Measurements from ENCODE around the gene OAS3.

Gene OAS3

GRCh38 chr12:112962561-112962960 is 24.3 kb downstream of the OAS3 start:
- DNase-seq = no peak

DNA sequence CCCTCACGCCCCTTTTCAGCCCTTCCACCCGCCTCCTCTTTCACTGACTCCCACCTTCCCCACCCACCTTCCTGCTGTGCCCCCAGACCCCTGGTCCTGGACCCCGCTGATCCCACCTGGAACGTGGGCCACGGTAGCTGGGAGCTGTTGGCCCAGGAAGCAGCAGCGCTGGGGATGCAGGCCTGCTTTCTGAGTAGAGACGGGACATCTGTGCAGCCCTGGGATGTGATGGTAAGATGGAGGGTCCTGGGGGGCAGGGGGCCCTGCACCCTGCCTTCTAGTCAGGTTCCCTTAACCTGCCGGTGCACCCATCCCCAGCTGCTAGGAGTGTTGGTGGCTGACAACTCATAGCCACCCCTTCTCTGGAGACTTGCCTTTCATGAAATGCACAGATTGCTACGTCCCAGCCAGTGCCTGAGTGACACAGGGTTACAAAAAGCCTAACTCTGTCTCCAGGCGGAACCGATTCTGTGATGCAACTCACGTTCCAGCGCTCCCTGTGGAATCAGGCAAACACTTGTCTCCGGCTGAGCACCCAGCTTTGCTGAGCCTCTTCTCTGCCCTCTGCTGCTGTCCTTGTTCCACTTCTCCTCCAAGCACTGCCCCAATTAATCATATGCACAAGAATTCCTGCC is 25.1 kb downstream of the OAS3 start:
- DNase-seq = no peak

GRCh38 chr12:112964067-112964670 is 25.9 kb downstream of the OAS3 start:
- DNase-seq = no peak

DNA sequence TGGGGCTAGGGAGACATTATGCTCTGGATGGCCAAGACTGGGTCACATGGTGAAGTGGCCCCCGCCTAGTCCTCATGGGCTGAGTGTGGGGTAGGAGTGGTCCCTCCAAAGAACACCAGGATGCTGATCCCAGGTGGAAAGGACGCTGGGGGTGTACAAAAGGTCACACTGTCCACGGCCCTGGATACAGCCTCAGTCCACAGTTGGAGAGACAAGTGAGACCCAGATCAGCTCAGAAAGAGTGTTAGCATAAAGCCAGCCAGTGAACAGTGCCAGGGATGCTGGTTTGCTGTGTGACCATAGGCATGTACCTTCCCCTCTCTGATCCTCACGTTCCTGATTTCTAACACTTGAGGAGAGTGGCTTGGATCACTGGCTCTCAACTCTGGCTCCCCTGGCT is 26.6 kb downstream of the OAS3 start:
- no peak for DNase-seq

DNA sequence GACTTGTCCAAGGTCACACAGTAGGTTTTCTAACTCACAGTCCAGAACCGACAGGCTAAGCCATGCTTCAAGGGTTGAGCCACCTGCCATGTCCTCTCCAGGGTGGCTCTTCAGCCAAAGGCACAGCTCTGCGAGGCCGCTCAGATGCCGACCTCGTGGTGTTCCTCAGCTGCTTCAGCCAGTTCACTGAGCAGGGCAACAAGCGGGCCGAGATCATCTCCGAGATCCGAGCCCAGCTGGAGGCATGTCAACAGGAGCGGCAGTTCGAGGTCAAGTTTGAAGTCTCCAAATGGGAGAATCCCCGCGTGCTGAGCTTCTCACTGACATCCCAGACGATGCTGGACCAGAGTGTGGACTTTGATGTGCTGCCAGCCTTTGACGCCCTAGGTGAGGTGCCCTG is 27.4 kb downstream of the OAS3 start:
- DNase-seq = no peak

DNA sequence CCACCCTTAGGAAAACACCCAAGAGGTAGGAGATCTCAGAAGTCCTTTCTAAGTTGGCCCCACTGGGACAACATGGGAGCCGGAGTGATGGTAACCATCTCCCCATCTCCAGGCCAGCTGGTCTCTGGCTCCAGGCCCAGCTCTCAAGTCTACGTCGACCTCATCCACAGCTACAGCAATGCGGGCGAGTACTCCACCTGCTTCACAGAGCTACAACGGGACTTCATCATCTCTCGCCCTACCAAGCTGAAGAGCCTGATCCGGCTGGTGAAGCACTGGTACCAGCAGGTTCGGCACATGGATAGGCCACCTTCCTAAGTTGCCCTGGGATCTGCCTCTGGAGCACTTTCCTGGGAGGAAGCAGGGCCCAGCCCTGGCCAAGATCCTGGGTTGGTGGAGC is 29.0 kb downstream of the OAS3 start:
- DNase-seq = no peak

- DNase-seq = no peak
These were observed 29.6 kb downstream of the OAS3 start for GRCh38 chr12:112967858-112968257.

DNA sequence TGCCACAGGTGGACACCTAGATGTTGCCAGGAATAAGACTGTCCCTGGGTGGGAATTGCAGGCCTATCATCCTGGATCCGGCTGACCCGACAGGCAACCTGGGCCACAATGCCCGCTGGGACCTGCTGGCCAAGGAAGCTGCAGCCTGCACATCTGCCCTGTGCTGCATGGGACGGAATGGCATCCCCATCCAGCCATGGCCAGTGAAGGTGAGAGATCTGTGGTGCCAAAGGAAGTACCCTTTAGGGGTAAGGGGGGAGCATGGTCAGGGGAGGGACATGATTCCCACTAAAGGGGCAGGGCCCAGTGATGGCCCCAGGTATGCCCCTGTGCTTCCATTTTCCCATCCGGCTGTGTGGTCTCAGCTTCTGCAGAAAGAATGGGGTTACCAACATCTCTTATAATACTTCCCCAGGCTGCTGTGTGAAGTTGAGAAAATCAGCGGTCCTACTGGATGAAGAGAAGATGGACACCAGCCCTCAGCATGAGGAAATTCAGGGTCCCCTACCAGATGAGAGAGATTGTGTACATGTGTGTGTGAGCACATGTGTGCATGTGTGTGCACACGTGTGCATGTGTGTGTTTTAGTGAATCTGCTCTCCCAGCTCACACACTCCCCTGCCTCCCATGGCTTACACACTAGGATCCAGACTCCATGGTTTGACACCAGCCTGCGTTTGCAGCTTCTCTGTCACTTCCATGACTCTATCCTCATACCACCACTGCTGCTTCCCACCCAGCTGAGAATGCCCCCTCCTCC is 31.5 kb downstream of the OAS3 start:
- DNase-seq = no peak

GRCh38 chr12:112970391-112970790 is 32.1 kb downstream of the OAS3 start:
- no peak for DNase-seq

DNA sequence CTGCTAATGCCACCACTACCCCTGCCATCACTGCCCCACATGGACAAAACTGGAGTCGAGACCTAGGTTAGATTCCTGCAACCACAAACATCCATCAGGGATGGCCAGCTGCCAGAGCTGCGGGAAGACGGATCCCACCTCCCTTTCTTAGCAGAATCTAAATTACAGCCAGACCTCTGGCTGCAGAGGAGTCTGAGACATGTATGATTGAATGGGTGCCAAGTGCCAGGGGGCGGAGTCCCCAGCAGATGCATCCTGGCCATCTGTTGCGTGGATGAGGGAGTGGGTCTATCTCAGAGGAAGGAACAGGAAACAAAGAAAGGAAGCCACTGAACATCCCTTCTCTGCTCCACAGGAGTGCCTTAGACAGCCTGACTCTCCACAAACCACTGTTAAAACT is 33.0 kb downstream of the OAS3 start:
- no peak for DNase-seq

GRCh38 chr12:112973011-112973735 is 34.9 kb downstream of the OAS3 start:
- no peak for DNase-seq

- DNase-seq = no peak
These were observed 35.6 kb downstream of the OAS3 start for GRCh38 chr12:112973818-112974231.

DNA sequence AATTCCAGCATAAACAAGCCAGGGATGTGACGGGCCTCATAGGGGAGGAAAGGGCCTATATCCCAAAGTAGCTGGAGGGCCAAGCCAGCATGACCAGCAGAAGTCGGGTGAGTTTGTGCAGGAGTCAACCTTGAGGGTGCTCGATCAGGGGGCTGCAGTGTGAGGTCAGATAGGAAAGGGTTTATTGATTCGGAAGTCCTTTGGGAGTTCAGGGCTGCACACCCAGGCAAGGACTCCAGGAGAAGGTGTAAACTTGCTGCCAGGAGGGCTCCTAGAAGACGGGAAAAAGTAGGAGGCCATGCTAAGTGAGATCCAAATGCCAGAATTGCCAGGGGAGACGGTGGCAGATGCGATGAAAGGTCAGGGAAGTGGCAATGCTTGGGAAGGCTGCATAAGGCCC is 36.6 kb downstream of the OAS3 start:
- DNase-seq = no peak

DNA sequence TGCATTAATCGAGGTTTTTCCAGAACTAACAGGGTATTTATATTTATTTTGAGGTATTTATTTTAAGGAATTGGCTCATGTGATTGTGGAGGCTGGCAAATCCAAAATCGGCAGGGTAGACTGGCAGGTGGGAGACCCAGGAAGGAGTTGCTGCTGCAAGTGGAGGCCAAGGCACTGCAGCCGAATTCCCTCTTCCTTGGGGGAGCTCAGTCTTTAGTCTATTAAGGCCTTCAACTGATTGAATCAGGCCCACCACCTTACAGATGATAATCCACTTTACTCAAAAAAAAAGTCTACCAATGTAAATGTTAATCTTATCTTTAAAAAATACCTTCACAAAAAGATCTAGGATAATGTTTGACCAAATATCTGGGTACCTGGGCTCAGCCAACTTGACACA is 38.9 kb downstream of the OAS3 start:
- DNase-seq = no peak

- DNase-seq = no peak
These were observed 39.4 kb downstream of the OAS3 start for GRCh38 chr12:112977641-112978040.

- no peak for DNase-seq
These were observed 40.1 kb downstream of the OAS3 start, which contains the start of gene OAS2 for GRCh38 chr12:112978163-112979040. Gene OAS2 (plus strand): TSS chr12:112978519. CDS start chr12:112978609, 90 bp downstream.

- DNase-seq = no peak
These were observed 40.9 kb downstream of the OAS3 start for GRCh38 chr12:112979041-112979680.

DNA sequence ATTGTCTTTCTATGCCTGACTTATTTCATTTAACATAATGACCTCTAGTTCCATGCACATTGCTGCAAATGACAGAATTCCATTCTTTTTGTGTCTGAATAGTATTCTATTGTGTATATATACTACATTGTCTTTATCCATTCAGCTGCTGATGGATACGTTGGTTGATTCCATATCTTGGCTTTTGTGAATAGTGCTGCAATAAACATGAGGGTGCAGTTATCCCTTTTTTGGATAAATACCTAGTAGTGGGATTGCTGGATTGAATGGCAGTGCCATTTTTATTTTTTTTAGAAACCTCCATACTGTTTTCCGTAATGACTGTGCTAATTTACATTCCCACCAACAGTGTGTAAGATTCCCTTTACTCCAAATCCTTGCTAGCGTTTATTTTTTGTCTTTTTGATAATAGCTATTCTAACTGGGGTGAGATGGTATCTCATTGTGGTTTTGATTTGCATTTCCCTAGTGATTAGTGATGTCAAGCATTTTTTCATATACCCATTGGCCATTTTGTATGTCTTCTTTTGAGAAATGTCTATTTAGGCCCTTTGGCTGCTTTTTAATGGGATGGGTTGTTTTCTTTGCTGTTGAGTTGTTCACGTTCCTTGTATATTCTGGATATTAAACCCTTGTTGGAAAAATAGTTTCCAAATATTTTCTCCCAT is 42.4 kb downstream of the OAS3 start:
- no peak for DNase-seq

GRCh38 chr12:112985642-112986290 is 47.5 kb downstream of the OAS3 start:
- no peak for DNase-seq

GRCh38 chr12:112986291-112986800 is 48.1 kb downstream of the OAS3 start:
- no peak for DNase-seq

DNA sequence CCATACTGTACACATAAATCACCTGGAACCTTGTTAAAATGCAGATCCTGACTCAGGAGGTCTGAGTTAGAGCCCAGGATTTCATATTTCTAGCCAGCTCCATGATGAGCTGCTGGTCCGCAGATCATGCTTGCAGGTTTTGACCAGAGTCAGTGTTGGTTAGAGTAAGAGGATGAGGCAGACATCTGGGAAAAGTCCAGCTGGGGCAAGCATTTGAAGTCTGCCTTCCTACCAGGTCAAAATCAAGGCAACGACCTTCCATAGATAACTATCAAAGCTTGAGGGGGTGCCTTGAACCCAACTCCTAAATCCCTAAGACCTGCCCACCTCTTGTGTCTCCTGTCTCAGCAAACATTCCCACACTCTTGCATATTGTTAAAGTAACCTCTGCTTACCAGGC is 49.3 kb downstream of the OAS3 start:
- no peak for DNase-seq

All from NCI-H526 treated with DMSO at 0.1 percent for 48 hours (cell line).